Limb (tissue), 2 donors: ENCODE data around the gene TMEM267.
"Not testable (repeated sequence)": the region's sequence is repeated elsewhere in the genome, so short reads cannot be mapped to it uniquely, and the experiment has no call there.

Experiments
- DNase-seq, 2 donors: peaks; one replicate each; pipeline ENCODE4 v3.0.0-alpha.2; 2016; ENCODE audit errors: extremely low spot score in 2 of 2

The TMEM267 gene

DNA sequence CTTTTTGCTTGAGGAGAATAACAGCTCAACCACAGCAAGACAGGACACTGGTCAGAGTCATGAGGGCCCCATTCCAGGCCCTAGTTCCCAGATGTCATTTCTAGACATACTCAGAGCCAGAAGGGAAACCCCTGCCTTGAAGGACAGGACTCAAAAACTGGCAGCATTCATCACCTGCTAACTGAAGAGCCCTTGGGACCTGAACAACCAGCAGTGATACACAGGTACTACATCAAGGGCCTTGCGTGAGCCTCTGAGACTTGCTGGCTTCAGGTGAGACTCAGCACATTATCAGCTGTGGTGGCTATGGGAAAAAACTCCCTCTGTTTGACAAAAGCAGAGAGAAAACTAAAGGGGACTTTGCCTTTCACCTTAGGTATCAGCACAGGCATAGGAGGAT lies 22.6 kb downstream of the TMEM267 start:
- DNase-seq = no peak

DNA sequence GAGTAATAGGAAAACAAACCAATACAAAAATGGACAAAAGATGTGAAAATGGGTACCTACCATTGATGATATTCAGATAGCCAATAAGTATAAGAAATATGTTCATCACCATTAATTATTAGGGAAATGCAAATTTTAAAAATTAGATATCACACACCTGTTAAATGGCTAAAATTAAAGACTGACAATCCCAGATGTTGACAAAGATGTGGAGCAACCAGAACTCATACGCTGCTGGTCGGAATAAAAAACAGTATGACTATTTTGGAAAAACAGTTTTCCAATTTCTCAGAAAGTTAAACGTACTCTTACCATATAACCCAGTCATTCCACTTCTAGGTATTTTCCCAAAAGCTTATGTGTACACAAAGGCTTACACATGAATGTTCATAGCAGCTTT lies 27.1 kb downstream of the TMEM267 start:
- DNase-seq = no peak

DNA sequence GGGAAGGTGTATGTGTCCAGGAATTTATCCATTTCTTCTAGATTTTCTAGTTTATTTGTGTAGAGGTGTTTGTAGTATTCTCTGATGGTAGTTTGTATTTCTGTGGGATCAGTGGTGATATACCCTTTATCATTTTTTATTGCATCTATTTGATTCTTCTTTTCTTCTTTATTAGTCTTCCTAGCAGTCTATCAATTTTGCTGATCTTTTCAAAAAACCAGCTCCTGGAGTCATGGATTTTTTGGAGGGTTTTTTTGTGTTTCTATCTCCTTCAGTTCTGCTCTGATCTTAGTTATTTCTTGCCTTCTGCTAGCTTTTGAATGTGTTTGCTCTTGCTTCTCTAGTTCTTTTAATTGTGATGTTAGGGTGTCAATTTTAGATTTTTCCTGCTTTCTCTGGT lies 42.1 kb downstream of the TMEM267 start:
- DNase-seq = not testable (repeated sequence)

DNA sequence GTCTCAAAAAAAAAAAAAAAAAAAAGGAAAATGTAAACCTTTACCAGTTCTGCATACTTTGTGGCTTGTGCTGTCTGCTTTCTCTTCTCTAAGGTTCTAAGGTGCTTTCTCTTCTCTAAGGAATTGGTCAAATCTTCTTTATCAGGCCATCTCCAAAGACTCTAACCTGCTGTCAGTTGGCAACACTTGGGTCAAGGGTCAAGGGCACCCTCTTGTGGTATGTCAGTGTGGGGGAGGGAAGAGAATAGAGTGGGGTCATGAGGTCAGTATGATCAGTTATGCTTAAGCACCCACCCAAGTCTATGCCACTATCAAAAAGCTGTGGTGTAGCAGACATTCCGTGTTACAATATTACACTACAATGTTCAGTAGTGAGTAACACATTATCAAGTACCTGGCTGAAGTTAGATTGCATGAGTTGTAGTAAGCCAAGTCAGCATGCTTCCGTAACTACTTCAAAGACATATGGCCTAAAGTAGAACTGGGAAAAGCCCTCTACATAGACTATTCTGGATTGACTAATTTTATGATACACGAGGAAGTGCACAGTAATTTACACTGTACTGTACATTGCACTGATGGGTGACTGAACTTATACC lies 46.5 kb downstream of the TMEM267 start:
- no peak for DNase-seq

DNA sequence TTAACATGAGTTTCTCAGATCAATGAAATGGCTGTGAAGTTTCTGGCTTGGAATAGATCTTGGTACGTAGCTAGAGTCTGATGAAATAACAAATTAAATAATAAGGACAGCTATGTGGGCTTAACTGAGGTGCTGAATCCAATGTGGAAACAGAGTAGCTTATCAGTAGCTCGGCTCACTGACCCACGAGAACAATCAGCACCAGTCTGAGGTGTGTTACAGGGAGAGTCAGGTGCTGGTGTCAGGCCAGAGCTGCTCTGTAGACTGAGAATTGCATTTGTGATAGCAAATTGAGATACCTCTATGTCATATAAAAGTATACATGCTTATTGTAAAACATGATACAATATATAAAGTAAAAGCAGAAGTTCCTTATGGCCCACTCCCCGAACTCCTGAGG lies 50.3 kb downstream of the TMEM267 start:
- no peak for DNase-seq

DNA sequence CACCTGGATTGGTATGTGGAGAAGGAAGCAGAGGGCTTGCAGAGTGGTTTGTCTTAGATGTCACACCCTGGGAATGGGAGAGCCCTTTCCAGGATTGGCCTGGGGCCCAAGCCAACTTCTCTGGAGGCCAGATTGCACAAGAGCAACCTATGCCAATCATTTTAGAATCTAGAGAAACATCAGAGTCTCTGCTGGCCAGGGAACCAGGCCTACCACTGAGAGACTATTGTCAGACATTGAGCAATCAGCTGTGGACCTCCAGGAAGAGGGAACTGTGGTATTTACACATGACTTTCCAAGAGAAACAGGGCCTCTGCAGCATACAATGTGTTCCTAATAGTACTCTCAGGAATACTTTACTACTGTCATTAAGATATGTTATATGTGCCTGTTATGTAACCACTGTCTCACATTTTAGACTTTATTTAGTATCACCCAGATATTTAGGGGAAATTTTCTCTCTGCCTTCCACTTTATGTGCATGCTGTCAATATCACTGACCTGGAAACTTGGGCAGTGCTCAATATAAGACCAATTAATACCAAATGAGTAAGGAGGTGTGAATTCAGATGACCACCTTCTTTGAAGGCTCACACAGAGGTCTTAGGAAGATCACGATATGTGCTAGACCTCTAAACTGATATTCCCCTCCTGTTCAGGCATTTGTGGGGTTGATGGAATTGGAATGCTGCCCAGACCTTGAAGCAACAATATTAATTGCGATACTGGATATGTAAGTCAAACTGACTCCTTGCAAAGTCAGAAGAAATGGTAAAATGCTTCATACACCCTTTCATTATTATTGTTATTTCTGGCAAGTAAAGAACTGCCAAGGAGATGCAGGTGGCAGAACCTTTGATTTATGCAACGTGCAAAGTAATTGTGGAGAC lies 50.9 kb downstream of the TMEM267 start:
- DNase-seq = no peak

DNA sequence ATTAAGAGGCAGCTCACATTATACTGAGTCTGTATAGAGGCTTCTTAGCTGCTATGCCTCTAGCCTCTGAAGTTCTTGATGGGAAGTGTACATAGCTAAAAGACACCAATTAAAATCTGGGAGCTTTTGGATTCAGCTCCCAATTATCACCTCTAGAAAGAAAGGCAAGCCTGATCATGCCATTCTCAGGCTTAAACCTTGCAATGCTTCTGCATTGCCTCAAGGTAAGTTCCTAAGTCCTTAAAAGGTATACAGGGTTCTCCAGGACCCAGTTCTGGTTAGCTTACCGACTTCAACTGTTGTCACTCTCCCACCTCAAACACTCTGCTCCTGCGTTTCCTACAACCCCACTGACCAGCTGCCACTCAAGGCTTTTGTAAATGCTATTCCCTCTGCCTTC lies 54.0 kb downstream of the TMEM267 start:
- DNase-seq = no peak

DNA sequence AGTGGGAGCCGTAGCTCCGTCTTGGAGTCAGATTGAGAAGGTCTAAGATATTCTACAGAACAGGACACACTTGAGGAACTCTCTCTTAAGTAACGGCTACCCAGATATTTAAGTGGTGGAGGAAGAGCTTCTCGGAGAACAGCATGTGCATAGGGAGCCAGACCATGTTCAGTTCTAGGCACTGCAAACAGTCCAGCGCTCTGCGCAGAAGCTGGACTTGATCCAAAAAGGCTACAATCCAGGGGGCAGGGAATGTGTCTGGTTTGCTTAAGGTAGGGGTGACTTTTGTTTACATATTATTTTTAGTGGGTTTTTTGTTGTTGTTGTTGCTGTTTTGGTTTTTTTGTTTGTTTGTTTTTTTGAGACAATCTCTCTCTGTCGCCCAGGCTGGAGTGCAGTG lies 54.6 kb downstream of the TMEM267 start:
- DNase-seq = no peak

DNA sequence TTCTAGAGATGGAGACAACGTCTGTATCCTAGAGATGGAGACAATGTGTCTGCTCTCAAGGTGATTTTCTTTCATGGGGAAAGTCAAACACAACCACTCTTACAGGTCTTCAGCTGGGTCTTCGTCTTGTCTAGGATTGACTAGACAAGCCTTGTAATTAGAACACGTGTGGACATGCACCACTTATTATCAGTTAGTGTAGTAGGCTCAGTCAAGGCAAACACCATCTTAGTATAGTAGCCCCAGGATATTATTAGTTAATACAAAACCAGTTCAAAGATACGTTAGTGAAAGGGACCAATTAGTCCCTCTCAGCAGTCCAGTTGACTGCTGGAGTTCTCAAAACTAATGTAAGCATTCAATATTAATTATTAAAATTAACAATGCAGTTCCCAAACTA lies 56.4 kb downstream of the TMEM267 start:
- no peak for DNase-seq

DNA sequence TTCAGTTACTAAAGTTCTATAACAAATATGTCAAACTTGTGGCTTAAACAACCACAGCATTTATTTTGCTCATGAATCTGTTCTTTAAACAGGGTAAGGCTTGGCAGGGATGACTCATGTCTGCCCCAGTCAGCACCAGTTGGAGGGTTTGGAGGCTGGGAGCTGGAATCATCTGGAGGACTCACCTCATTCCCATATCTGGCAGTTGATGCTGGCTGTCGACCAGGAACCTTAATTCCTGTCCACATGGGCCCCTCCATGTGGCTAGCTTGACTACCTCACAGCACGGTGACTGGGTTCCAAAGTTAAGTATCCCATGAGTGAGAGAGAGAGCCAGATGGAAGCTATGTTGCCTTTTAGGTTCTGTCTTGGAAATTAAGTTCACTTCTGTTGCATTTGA lies 57.7 kb downstream of the TMEM267 start:
- no peak for DNase-seq

DNA sequence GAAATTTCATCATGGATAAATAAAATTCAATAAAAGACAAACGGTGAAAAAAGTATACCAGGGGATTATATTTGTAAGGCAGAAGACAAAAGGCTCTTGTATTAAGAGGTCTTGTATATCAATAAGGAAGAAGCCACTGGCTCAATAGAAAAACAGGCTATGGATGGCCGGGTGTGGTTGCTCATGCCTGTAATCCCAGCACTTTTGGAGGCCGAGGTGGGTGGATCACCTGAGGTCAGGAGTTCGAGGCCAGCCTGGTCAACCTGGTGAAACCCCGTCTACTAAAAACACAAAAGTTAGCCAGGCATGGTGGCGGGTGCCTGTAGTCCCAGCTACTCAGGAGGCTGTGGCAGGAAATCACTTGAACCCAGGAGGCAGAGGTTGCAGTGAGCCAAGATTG lies 60.6 kb downstream of the TMEM267 start:
- DNase-seq = not testable (repeated sequence)

DNA sequence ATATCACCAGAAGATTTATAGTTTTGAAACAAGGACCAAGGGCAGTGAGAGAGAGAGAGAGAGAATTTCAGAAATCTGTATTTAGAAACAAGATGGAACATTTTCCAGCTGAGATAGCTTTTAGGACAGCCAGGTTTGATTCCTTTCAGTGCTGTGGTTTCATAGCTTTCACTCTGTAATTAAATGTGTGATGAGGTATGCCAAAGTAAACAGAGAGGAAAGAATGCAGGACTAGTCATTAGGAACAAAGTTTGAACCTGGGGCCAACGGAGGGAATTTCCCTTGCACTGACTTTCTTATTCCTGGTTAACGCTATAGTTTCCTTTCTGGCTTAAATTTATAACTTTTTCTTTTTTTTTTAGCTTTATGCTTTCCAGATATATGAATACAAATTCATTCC lies 61.5 kb downstream of the TMEM267 start:
- peak in 1 of 2 donors; percentile 33 for DNase-seq

DNA sequence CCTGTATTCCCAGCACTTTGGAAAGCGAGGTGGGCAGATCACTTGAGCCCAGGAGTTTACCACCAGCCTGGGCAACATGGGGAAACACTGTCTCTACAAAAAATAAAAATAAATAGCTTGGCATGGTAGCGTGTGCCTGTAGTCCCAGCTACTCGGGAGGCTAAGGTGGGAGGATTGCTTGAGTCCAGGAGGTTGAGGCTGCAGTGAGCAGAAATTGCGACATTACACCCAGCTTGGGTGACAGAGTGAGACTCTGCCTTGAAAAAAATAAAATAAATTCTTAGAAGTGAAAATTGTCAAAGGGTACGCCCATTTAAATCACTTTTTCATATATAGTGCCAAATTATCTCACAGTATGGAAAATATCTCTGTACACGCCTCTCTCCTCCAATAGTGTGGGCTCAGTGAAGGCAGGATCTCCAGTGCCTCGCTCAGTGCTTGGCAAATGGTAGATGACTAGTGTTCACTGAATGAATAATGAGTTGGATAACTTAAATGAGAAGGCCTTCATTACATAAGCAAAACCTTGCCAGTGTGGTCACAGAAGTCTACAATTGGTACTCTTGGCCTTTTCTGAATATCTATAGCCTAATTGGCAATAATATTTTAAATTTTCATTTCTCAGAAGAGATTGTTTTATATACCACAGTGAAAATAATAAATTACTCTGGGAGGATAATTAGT lies 62.1 kb downstream of the TMEM267 start:
- no peak for DNase-seq

DNA sequence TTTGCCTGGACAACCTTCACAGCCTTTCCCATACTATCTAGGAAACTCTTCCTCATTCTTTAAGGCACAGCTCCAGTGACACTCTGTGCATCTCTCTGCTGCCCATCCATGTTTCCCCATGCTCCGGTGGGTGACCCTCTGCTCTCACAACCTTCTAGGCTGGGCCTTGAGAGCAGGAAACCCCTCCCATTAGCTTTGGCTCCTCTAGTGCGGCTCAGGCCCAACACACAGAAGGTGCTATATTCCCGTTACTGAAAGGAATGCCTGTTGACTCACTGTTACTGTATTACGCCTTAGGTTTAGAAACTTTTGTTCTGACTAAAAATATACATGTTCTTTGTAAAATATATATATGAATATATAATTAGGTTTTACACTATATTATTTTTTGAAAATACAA lies 63.4 kb downstream of the TMEM267 start:
- DNase-seq = no peak

DNA sequence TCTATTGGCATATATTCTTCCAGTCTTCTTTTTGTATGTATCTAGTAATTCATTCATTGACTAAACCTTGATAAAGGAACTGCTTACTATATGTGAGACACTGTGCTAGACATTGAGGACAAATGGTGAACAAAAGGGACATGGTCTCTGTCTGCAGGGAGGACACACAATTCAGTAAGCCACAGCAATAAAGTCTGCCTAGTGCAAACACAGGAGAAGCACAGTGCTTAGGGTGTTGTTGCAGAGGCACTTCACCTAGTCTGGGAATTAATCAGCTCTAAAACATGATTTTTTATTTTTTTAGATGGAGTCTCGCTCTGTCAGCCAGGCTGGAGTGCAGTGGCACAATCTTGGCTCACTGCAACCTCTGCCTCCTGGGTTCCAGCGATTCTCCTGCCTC lies 65.1 kb downstream of the TMEM267 start:
- DNase-seq = no peak

DNA sequence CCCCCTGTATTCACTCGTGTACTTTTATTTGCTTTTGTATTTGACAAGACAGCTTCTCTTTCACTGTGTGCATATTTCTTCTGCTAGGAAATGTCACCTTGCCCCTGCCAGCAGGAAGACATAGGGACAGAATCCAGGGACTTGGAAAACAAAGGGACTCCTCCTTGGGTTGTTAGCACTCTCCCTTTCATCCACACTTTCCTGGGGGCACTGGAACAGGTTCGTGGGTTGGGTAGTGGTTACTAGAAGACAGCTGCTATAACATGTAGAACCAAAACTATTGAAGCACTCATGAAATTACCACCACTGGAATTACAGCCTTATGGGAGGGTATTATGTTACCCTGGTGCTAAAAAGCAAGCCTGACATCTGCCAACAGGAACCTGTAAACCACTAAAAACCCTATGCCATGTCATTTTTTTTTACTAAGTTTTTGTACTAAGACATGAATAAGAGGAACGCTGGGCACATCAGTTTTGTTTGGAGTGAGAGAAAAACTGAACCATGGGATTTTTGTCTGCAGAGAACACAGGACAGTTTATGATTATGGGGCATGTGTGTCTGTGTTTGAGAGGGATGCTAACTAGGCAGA lies 66.8 kb downstream of the TMEM267 start:
- DNase-seq = no peak

DNA sequence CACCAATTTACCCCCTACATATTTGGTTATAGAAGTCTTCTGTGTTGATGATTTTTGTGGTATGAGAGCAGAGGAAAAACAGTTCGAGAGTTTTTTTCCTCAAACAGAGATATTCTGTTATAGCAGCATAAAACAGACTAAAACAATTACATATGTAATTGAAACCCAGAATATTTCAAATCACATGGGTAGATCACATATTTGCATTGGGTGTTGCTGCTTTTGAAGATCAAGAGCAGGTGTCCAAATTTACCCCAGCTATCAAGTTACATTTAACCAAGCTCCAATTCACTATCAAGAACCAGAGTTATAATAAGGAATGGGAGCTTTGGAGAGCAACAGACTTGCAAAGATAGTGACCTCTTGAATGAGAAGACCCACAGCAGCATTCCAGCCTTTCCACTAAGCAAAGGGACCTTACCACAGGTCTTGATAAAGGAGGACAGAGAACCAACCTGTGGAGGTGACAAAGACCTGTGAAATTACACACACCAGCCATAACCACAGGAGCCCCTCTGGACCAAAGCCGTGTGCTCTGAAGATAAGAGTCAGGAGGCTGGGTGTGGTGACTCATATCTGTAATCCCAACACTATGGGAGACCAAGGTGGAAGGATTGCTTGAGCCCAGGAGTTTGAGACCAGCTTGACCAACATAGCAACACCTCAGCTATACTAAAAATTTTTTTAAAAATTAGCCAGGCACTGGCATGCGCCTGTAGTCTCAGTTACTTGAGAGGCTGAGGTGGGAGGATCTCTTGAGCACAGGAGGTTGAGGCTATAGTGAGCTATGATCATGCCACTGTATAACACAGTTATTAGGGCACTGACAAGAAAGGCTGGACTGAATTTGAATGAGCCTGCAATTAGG lies 67.5 kb downstream of the TMEM267 start:
- no peak for DNase-seq

DNA sequence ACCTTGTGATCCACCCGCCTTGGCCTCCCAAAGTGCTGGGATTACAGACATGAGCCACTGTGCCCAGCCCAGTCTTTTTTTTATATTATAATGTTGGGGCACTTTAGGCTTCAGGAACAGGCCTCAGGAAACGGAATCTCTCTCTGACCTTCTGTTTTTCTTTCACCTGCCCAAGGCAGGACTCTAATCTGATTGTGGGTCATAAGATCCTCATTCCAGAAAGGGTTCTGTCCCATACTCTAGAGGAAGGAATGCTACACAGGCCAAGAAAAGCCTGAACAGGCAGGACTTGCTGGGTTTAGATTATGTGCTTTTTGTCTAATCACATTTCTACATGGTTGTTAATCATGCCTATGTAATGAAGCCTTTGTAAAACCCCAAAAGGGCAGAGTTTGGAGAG lies 69.7 kb downstream of the TMEM267 start:
- DNase-seq = no peak

DNA sequence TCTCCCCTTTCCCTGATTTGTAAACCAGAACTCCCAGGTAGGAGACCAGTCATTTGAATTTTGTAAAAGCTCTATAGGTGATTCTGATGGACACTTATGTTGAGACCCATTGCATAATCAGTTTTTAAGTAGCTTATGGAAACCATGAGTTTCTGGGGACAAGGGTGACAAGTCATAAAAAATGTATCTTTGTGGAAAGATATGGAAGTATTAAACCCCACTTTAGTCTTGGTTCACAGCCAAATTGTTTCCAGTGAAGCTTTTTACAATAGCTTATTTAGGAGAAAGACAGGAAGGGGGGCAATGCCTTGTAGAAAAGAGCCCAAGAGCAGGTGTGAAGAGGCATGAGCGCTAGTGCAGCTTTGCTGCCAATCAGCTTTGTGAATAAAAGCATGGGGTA lies 71.0 kb downstream of the TMEM267 start:
- DNase-seq = no peak

DNA sequence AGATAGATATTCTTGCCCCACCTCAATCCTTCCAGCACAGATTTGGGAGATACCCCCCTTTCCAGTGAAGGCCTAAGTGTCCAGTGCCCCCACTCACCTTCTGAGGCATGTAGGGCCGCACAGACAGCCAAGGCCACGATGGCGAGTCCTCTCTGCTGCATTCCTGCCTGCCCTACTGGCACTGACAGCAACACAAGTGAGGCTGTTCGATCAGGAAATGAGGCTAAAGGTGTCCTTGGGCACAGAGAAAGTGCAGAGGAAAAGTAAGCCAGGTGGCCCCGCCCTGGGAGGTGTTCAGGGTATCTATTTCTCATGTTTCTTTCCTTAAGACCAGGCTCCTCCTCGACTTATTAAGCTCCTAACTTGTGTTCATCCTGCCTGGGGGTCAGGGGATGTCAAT lies 71.5 kb downstream of the TMEM267 start, which contains the start of gene CCL28:
CCL28 (minus strand) TSS at position 236 of the 400 bp plus-strand sequence; CDS start at position 161, 75 bp downstream.
- DNase-seq = no peak

DNA sequence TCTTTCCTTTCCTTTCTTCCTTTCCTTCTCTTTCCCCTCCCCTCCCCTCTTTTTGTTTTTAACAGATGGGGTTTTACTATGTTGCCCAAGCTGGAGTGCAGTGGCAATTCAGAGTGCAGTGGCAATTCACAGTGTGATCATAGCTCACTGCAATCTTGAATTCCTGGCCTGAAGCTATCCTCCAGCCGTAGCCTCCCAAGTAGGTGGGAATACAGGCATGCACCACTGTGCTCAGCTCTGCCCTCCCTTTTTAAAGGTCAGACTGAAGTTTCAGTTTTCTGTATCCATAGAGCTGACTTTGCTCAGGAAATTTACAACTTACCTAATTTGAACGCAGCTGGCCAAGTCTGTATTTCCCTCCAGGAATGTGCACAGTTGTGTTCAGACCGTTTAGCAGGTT lies 72.2 kb downstream of the TMEM267 start:
- no peak for DNase-seq
